HepG2 (cell line): ENCODE data around the gene NT5C. TPM values are rescaled to one million over a fixed set of nuclear protein-coding genes. Genes with fewer than 3 reads are reported as not detected.

Experiments used
- ARNTL ChIP-seq: sonication (generic); formaldehyde crosslinking; IDR thresholded peaks from 2 replicates; pipeline ENCODE4 v1.4.0; 2020; ENCODE audit warnings: mild to moderate bottlenecking, missing genetic modification reagents
- BRD4 ChIP-seq: sonication (generic); formaldehyde crosslinking; IDR thresholded peaks from 2 replicates; pipeline ENCODE4 v1.4.0; 2020; ENCODE audit warnings: missing genetic modification reagents
- CBFB ChIP-seq: sonication (generic); formaldehyde crosslinking; IDR thresholded peaks from 2 replicates; pipeline ENCODE4 v1.4.0; 2020; ENCODE audit warnings: missing genetic modification reagents
- FOXA1 ChIP-seq, 2 experiments: fragments of 450-650 bp in 1 of 2; sonication (generic) in 1 of 2; formaldehyde crosslinking in 1 of 2; IDR thresholded peaks; 2 replicates each; pipeline versions ENCODE4 v1.4.0 to v1.6.1; 2016 to 2020; ENCODE audit warnings: missing genetic modification reagents in 1 of 2
- GATAD1 ChIP-seq: IDR thresholded peaks from 2 replicates; pipeline ENCODE4 v1.6.1; 2016; ENCODE audit warnings: missing genetic modification reagents, missing compliant biosample characterization
- GFI1 ChIP-seq: sonication (generic); formaldehyde crosslinking; IDR thresholded peaks from 2 replicates; pipeline ENCODE4 v1.5.0; 2020; ENCODE audit warnings: missing genetic modification reagents, mild to moderate bottlenecking, borderline replicate concordance
- GZF1 ChIP-seq: sonication (generic); formaldehyde crosslinking; IDR thresholded peaks from 2 replicates; pipeline ENCODE4 v1.5.1; 2020; ENCODE audit warnings: mild to moderate bottlenecking, missing genetic modification reagents
- HIVEP1 ChIP-seq: sonication (generic); formaldehyde crosslinking; IDR thresholded peaks from 2 replicates; pipeline ENCODE4 v1.4.0; 2020; ENCODE audit warnings: mild to moderate bottlenecking, missing genetic modification reagents
- HNRNPUL1 ChIP-seq: fragments of 200-400 bp; formaldehyde crosslinking; IDR thresholded peaks from 2 replicates; pipeline ENCODE4 v1.6.1; 2017; ENCODE audit warnings: low read depth, mild to moderate bottlenecking, low read length, moderate library complexity
- KDM1A ChIP-seq: IDR thresholded peaks from 2 replicates; pipeline ENCODE4 v1.6.1; 2016; ENCODE audit warnings: missing compliant biosample characterization
- KMT2A ChIP-seq: sonication (generic); formaldehyde crosslinking; IDR thresholded peaks from 2 replicates; pipeline ENCODE4 v1.4.0; 2020; ENCODE audit warnings: missing genetic modification reagents
- NPAS2 ChIP-seq: sonication (generic); formaldehyde crosslinking; IDR thresholded peaks from 2 replicates; pipeline ENCODE4 v1.8.0; 2022; ENCODE audit warnings: mild to moderate bottlenecking, missing genetic modification reagents, borderline replicate concordance
- PHF20 ChIP-seq: sonication (generic); formaldehyde crosslinking; IDR thresholded peaks from 2 replicates; pipeline ENCODE4 v1.5.0; 2020; ENCODE audit warnings: mild to moderate bottlenecking, missing genetic modification reagents
- PHF21A ChIP-seq: sonication (generic); formaldehyde crosslinking; IDR thresholded peaks from 2 replicates; pipeline ENCODE4 v1.5.0; 2020; ENCODE audit warnings: mild to moderate bottlenecking, missing genetic modification reagents
- POLR2AphosphoS5 ChIP-seq: IDR thresholded peaks from 2 replicates; pipeline ENCODE4 v1.6.1; 2012; ENCODE audit warnings: low read depth, low read length
- RFX5 ChIP-seq: IDR thresholded peaks from 2 replicates; pipeline ENCODE4 v1.6.1; 2011; ENCODE audit warnings: low read depth, low read length, improper control_type of control experiment
- SCMH1 ChIP-seq: sonication (generic); formaldehyde crosslinking; IDR thresholded peaks from 2 replicates; pipeline ENCODE4 v1.9.0; 2021; ENCODE audit warnings: missing genetic modification reagents, mild to moderate bottlenecking, borderline replicate concordance
- SMAD9 ChIP-seq: sonication (generic); formaldehyde crosslinking; IDR thresholded peaks from 2 replicates; pipeline ENCODE4 v1.5.1; 2020; ENCODE audit warnings: mild to moderate bottlenecking, missing genetic modification reagents
- SRSF4 ChIP-seq: fragments of 200-400 bp; formaldehyde crosslinking; IDR thresholded peaks from one replicate; pipeline ENCODE4 v1.6.1; 2018; ENCODE audit warnings: mild to moderate bottlenecking, low read depth, low read length, moderate library complexity; ENCODE audit not compliant: poor library complexity, severe bottlenecking
- TCF7L2 ChIP-seq: IDR thresholded peaks from 2 replicates; pipeline ENCODE4 v1.6.1; 2011; ENCODE audit warnings: mild to moderate bottlenecking, low read depth, low read length, moderate library complexity
- TGIF2 ChIP-seq: IDR thresholded peaks from 2 replicates; pipeline ENCODE4 v1.6.1; 2016; ENCODE audit warnings: control low read depth, missing compliant biosample characterization
- TOE1 ChIP-seq: sonication (generic); formaldehyde crosslinking; IDR thresholded peaks from 2 replicates; pipeline ENCODE4 v1.4.0; 2020; ENCODE audit warnings: mild to moderate bottlenecking, missing genetic modification reagents
- TOPORS ChIP-seq: sonication (generic); formaldehyde crosslinking; IDR thresholded peaks from 2 replicates; pipeline ENCODE4 v1.8.0; 2023; ENCODE audit warnings: mild to moderate bottlenecking, missing genetic modification reagents
- YEATS2 ChIP-seq: sonication (generic); formaldehyde crosslinking; IDR thresholded peaks from 2 replicates; pipeline ENCODE4 v1.4.0; 2020; ENCODE audit warnings: missing genetic modification reagents, borderline replicate concordance
- ZFP1 ChIP-seq: IDR thresholded peaks from 2 replicates; pipeline ENCODE4 v1.6.1; 2016
- ZFP36L1 ChIP-seq: sonication (generic); formaldehyde crosslinking; IDR thresholded peaks from 2 replicates; pipeline ENCODE4 v1.8.0; 2022; ENCODE audit warnings: mild to moderate bottlenecking, missing genetic modification reagents, moderate library complexity
- ZNF207 ChIP-seq: fragments of 450-650 bp; IDR thresholded peaks from 2 replicates; pipeline ENCODE4 v1.6.1; 2016; ENCODE audit warnings: antibody characterized with exemption, borderline replicate concordance
- ZNF253 ChIP-seq: sonication (generic); formaldehyde crosslinking; IDR thresholded peaks from 2 replicates; pipeline ENCODE4 v1.8.0; 2022; ENCODE audit warnings: mild to moderate bottlenecking, missing genetic modification reagents, borderline replicate concordance
- ZNF326 ChIP-seq: sonication (generic); formaldehyde crosslinking; IDR thresholded peaks from 2 replicates; pipeline ENCODE4 v1.4.0; 2020; ENCODE audit warnings: missing genetic modification reagents, borderline replicate concordance
- ZNF543 ChIP-seq: sonication (generic); formaldehyde crosslinking; IDR thresholded peaks from 2 replicates; pipeline ENCODE4 v1.4.0; 2020; ENCODE audit warnings: mild to moderate bottlenecking, missing genetic modification reagents
- ZNF549 ChIP-seq: sonication (generic); formaldehyde crosslinking; IDR thresholded peaks from 2 replicates; pipeline ENCODE4 v1.5.0; 2020; ENCODE audit warnings: missing genetic modification reagents
- ZNF556 ChIP-seq: sonication (generic); formaldehyde crosslinking; IDR thresholded peaks from 2 replicates; pipeline ENCODE4 v1.4.0; 2020; ENCODE audit warnings: mild to moderate bottlenecking, missing genetic modification reagents, borderline replicate concordance
- ZNF841 ChIP-seq: sonication (generic); formaldehyde crosslinking; IDR thresholded peaks from 2 replicates; pipeline ENCODE4 v1.8.1; 2023; ENCODE audit warnings: missing genetic modification reagents, borderline replicate concordance
- ZNF891 ChIP-seq: sonication (generic); formaldehyde crosslinking; IDR thresholded peaks from 2 replicates; pipeline ENCODE4 v1.5.0; 2020; ENCODE audit warnings: mild to moderate bottlenecking, missing genetic modification reagents
- polyA plus RNA-seq, 8 experiments: library from polyadenylated mRNA; depleted of rRNA in 3 of 8; stranded (reverse) in 7 of 8; unstranded in 1 of 8; fragments of >200 nt; fragmentation: Illumina TruSeq in 4 of 8; extraction: Trizol in 4 of 8; gene quantifications; 2 replicates each; pipeline versions ENCODE4 v1.2.1 to v1.2.3, GENCODE V29; 2011 to 2016; ENCODE audit warnings: low read depth in 4 of 8, missing spikeins in 1 of 8, mixed read lengths in 1 of 8; ENCODE audit not compliant: insufficient read depth in 1 of 8
- total RNA-seq, 5 experiments: library from RNA; depleted of rRNA; stranded (reverse); fragments of >200 nt; fragmentation: Illumina TruSeq; extraction: Trizol; gene quantifications; 2 replicates each; pipeline ENCODE4 v1.2.3, GENCODE V29; 2016; ENCODE audit warnings: low read depth in 1 of 5

NT5C gene
- total and polyA plus RNA-seq, 2 of the 13 experiments (the other 11 are each of a cell fraction or from before 2014, with no cell fraction given): 42.8 to 48.6 TPM

GRCh38 chr17:75131278-75132017 is at the start of gene NT5C (continued):
- TF ChIP-seq ZNF556 (peak; percentile 90; the same call in 1 of the 2 replicates), PHF20 (CRISPR knock-in tag) (peak; percentile 78), GFI1 (CRISPR knock-in tag) (peak; percentile 65; the same call in 1 of the 2 replicates), ZFP1 (CRISPR knock-in tag) (0 out of 2 replicates have a peak, but pooled peaks have one; percentile 58), BRD4 (CRISPR knock-in tag) (peak; percentile 81; the same call in 1 of the 2 replicates), SRSF4 (no peak), HNRNPUL1 (no peak), ZFP36L1 (CRISPR knock-in tag) (no peak), POLR2AphosphoS5 (peak; percentile 86), KMT2A (CRISPR knock-in tag) (peak; percentile 84), ZNF891 (CRISPR knock-in tag) (no peak), YEATS2 (CRISPR knock-in tag) (peak; percentile 63), ZNF549 (0 out of 2 replicates have a peak, but pooled peaks have one; percentile 61), GATAD1 (peak; percentile 45; the same call in 1 of the 2 replicates), FOXA1 (IDR thresholded peaks at IDR 0.05) (no peak), FOXA1 (CRISPR knock-in tag; IDR thresholded peaks at IDR 0.05) (no peak; the same call in 1 of the 2 replicates), TCF7L2 (no peak), TGIF2 (CRISPR knock-in tag) (0 out of 2 replicates have a peak, but pooled peaks have one; percentile 29), ZNF253 (CRISPR knock-in tag) (peak; percentile 91), SMAD9 (no peak), PHF21A (peak; percentile 49; the same call in 1 of the 2 replicates), RFX5 (no peak), CBFB (CRISPR knock-in tag) (peak; percentile 70), ZNF326 (CRISPR knock-in tag) (no peak), TOPORS (CRISPR knock-in tag) (no peak; the same call in 1 of the 2 replicates), SCMH1 (CRISPR knock-in tag) (no peak), ZNF841 (CRISPR knock-in tag) (no peak), ZNF207 (no peak), ARNTL (CRISPR knock-in tag) (peak; percentile 75; the same call in 1 of the 2 replicates), HIVEP1 (CRISPR knock-in tag) (peak; percentile 23; the same call in 1 of the 2 replicates), ZNF543 (CRISPR knock-in tag) (peak; percentile 83), NPAS2 (CRISPR knock-in tag) (no peak), KDM1A (CRISPR knock-in tag) (no peak), TOE1 (CRISPR knock-in tag) (peak; percentile 52; the same call in 1 of the 2 replicates), GZF1 (CRISPR knock-in tag) (no peak)
